Measurements from ENCODE around the gene DENND2A. TPM values are rescaled to one million over a fixed set of nuclear protein-coding genes. Genes with fewer than 3 reads are reported as not detected.

The DENND2A gene
- total RNA-seq, 1 experiment from 2014 or later, result 7.3 TPM

DNA sequence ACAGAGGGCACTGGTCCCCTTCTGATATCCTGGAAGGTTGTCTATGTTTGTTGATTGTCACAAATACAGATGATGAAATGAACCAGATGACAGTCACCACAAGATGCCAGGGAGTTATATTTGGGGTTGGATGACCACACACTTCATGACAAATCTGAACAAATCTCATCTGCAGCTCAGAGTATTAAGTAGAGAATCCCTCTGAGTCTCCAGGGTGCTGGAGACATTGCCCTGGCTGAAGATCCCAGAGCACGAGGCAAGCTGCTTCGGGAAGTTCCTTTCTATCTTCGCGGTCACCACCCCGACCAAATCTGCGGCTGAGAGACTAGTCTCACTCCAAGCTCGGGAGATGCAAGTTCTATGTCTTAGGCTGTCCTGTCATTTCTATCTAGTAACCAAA is 9.0 kb downstream of the DENND2A start:
- Mint-ChIP-seq H3K36me3 (ENCODE audit: insufficient read depth in 1 of 3, low read depth in 3 of 3) (no peaks in the 10 kb centered on the region), H3K9me3 (no peaks in the 10 kb centered on the region), H3K27me3 (ENCODE audit: low read depth) (no peaks in the 10 kb centered on the region), H3K4me3 (no peak overlapping the region), H3K4me1 (peaks cover 28 to 35% of the 10 kb centered on the region in 2 experiments), H3K27ac (no peak overlapping the region)
- no peaks in the 10 kb centered on the region for H3K23me2 ChIP-seq (ENCODE audit: insufficient read length, low read depth, low read length, poor library complexity, severe bottlenecking)
- H2BK15ac ChIP-seq (ENCODE audit: low read depth, low read length), result no peak overlapping the region
- peaks cover 6% of the 10 kb centered on the region; the same call in 1 of the 2 replicates for H3K4me1 ChIP-seq (ENCODE audit: insufficient read depth, low read length)
- H2AFZ ChIP-seq (ENCODE audit: low read length), result no peak overlapping the region
- H3K18ac ChIP-seq (ENCODE audit: insufficient read length, low read depth, low read length), result no peak overlapping the region
- no CpG with 5 or more reads among the region's 7 CpGs for WGBS (ENCODE audit: extremely low coverage, insufficient read length, low lambda C conversion rate)
- H2BK20ac ChIP-seq (ENCODE audit: low read depth, low read length, poor library complexity, severe bottlenecking), result no peak overlapping the region
- no peak overlapping the region for H4K91ac ChIP-seq (ENCODE audit: insufficient read length, low read depth, low read length)
- H4K8ac ChIP-seq (replicated peaks; ENCODE audit: insufficient read length, low read depth, low read length), result no peak overlapping the region
- H2BK120ac ChIP-seq (ENCODE audit: low read depth, low read length, poor library complexity, severe bottlenecking), result no peak overlapping the region
- H4K5ac ChIP-seq (ENCODE audit: insufficient read length, low read depth, low read length), result no peak overlapping the region
- H4K20me1 ChIP-seq (ENCODE audit: control insufficient read depth, insufficient read depth, insufficient read length), result no peaks in the 10 kb centered on the region
- no peak overlapping the region for H3K56ac ChIP-seq (ENCODE audit: insufficient read length, low read depth, low read length)
- no peak overlapping the region for H3K4me2 ChIP-seq (ENCODE audit: insufficient read depth, insufficient read length, low read length)
- H3K9ac ChIP-seq (ENCODE audit: extremely low read depth, insufficient read length, low read length), result no peak overlapping the region
- H3K9me3 ChIP-seq (ENCODE audit: control insufficient read depth, low read depth, low read length), result no peaks in the 10 kb centered on the region
- H3K4ac ChIP-seq (ENCODE audit: low read depth, low read length), result no peak overlapping the region
- no peak for TF ChIP-seq CTCF (conservative IDR thresholded peaks at IDR 0.05)
- H3T11ph ChIP-seq (ENCODE audit: low read length), result no peak overlapping the region
- H3K14ac ChIP-seq (ENCODE audit: insufficient read depth, low read length), result no peak overlapping the region
- DNase-seq, result no peak
- H3K23ac ChIP-seq (ENCODE audit: insufficient read length, low read depth, low read length), result no peak overlapping the region
- no peaks in the 10 kb centered on the region for H3K79me1 ChIP-seq (ENCODE audit: insufficient read depth, low read depth, low read length, poor library complexity, severe bottlenecking)
- peaks cover 3% of the 10 kb centered on the region; the same call in 1 of the 2 replicates for H3K79me2 ChIP-seq (ENCODE audit: insufficient read depth, low read length)
- H2AK5ac ChIP-seq (ENCODE audit: insufficient read length, low read length), result no peak overlapping the region
- H2BK12ac ChIP-seq (ENCODE audit: insufficient read length, low read depth, low read length), result no peak overlapping the region
- no peaks in the 10 kb centered on the region for H3K27me3 ChIP-seq (ENCODE audit: insufficient read depth, low read length)
- no peak overlapping the region for H2BK5ac ChIP-seq (ENCODE audit: insufficient read length, low read length)
- H3K27ac ChIP-seq (ENCODE audit: insufficient read length, low read depth, low read length), result no peak overlapping the region
